GM12891 (cell line): ENCODE results near the gene SKI.

Experiments used
- POLR2A ChIP-seq: IDR thresholded peaks from 2 replicates; pipeline ENCODE4 v1.6.1; 2011; ENCODE audit warnings: low read depth, low read length, control low read depth
- POLR2AphosphoS5 ChIP-seq: IDR thresholded peaks from 2 replicates; pipeline ENCODE4 v1.6.1; 2011; ENCODE audit warnings: low read depth, low read length, control low read depth
- TAF1 ChIP-seq: IDR thresholded peaks from 2 replicates; pipeline ENCODE4 v1.6.1; 2011; ENCODE audit warnings: low read depth, low read length, control low read depth

DNA sequence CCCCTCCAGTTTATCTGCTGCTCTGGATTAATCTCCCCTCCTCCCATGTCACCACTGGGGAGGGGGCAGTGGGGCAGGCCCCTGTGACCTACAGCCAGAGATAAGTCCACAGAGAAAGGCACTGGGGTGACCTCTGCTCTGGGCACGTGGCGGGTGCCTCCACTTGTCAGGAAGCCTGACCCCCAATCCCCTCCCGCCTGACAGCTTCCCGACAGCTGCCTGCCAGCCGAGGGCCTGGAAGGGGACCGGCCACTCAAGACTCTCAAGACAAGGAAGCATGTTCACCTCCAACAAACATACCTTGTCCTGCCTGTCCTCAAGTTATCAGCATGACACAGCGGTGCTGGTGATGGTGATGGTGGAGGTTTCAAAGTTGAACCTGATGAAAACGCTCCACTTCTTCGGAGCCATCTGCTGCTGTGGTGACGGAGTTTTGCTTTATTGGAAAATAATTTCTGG is 30.4 kb upstream of the SKI start:
- TF ChIP-seq POLR2AphosphoS5, result no peak
- no peak for TF ChIP-seq POLR2A
- TF ChIP-seq TAF1, result no peak
